Ammon's horn (tissue), 1 donor: ENCODE data around the gene GSDMA.

Experiments
- DNase-seq: peaks from one replicate; pipeline ENCODE4 v3.0.0-alpha.2; 2016; ENCODE audit warnings: low spot score

The GSDMA gene

GRCh38 chr17:39962642-39963220 lies at the start of gene GSDMA:
TSS of gene GSDMA (plus strand) at chr17:39963004. CDS start at chr17:39965688, 2,684 bp downstream.
- no peak for DNase-seq

- no peak for DNase-seq
Observed at GRCh38 chr17:39913989-39914388, 48.8 kb upstream of the GSDMA start.

GRCh38 chr17:39915559-39915958 lies 47.2 kb upstream of the GSDMA start:
- no peak for DNase-seq

- DNase-seq: no peak
Observed at GRCh38 chr17:39916918-39917317, 45.9 kb upstream of the GSDMA start.

GRCh38 chr17:39919087-39919683 lies 43.6 kb upstream of the GSDMA start:
- no peak for DNase-seq

GRCh38 chr17:39920218-39921210 lies 42.3 kb upstream of the GSDMA start:
- DNase-seq: no peak

GRCh38 chr17:39921323-39921722 lies 41.5 kb upstream of the GSDMA start:
- DNase-seq: peak; percentile 66

- no peak for DNase-seq
Observed at GRCh38 chr17:39922006-39922405, 40.8 kb upstream of the GSDMA start.

- no peak for DNase-seq
Observed at GRCh38 chr17:39923230-39923629, 39.6 kb upstream of the GSDMA start.

- no peak for DNase-seq
Observed at GRCh38 chr17:39923836-39924690, 38.7 kb upstream of the GSDMA start.

GRCh38 chr17:39924691-39925055 lies 38.1 kb upstream of the GSDMA start:
- DNase-seq: no peak

- DNase-seq: no peak
Observed at GRCh38 chr17:39925282-39926134, 37.3 kb upstream of the GSDMA start.

- no peak for DNase-seq
Observed at GRCh38 chr17:39926135-39926587, 36.6 kb upstream of the GSDMA start.

- DNase-seq: no peak
Observed at GRCh38 chr17:39926588-39927100, 36.2 kb upstream of the GSDMA start.

GRCh38 chr17:39927101-39927928 lies 35.5 kb upstream of the GSDMA start, which contains the start of the genes LRRC3C and ORMDL3:
TSS of gene LRRC3C (plus strand) at chr17:39927732. CDS start at chr17:39941524, 13,792 bp downstream.
TSS of gene ORMDL3 (minus strand) at chr17:39927601. CDS start at chr17:39924203, 3,398 bp downstream.
- DNase-seq: peak; percentile 91

- no peak for DNase-seq
Observed at GRCh38 chr17:39927929-39928857, 34.6 kb upstream of the GSDMA start.

GRCh38 chr17:39928858-39929645 lies 33.8 kb upstream of the GSDMA start:
- no peak for DNase-seq
